ENCODE measurements around the gene NR6A1.

NR6A1 gene

DNA sequence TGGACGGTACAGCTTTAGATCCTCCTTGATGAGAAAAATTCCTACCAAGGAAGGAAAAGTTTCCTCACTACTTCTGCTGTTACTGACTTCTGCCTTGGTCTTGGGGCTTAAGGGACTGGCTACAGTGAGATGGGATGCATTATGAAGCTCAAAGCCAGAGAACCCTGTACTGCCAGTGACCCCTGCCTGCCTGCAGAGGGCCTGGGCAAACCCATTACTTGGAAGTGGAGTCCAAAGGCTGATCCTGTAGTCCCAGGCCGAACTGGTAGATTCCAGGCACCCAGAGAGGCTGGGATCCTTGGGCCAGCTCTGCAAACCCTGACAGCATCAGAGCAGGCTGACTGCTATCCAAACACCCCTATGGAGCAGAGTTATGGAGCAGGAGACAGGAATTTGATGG lies 238.2 kb downstream of the NR6A1 start:
- Histone ChIP-seq H3K4me3 (ENCODE audit: low read depth, low read length) (no peak overlapping the region), H3K4me1 (ENCODE audit: control insufficient read depth, insufficient read depth, low read length) (no peaks in the 10 kb centered on the region), H3K9me3 (ENCODE audit: control insufficient read depth, insufficient read depth, low read length) (no peaks in the 10 kb centered on the region), H3K27me3 (ENCODE audit: control insufficient read depth, insufficient read depth, low read length) (no peaks in the 10 kb centered on the region), H3K36me3 (ENCODE audit: control insufficient read depth, insufficient read depth, low read length) (peaks cover 13% of the 10 kb centered on the region), H3K9ac (ENCODE audit: low read depth, low read length) (no peak overlapping the region)

DNA sequence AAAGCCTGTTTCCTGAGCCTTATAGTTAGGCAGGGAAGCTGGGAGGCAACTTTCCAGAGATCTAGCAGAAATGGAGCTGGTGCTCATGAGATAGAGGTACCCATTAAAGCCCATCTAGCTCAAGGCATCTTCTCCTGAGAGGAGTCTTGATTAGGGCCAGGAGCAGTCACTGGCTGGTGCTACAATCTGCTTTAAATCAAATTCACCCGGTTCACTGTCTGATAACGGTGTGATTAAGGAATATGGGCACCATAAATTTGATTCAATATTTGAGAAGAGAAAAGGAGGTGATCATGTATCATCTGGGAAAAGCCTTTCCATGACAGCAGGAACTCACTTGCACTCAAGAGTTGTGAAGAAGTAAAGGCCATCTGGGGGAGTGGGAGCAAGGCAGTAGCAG lies 240.0 kb downstream of the NR6A1 start:
- Histone ChIP-seq H3K4me3 (ENCODE audit: low read depth, low read length) (no peak overlapping the region), H3K27me3 (ENCODE audit: control insufficient read depth, insufficient read depth, low read length) (no peaks in the 10 kb centered on the region), H3K36me3 (ENCODE audit: control insufficient read depth, insufficient read depth, low read length) (peaks cover 16% of the 10 kb centered on the region), H3K4me1 (ENCODE audit: control insufficient read depth, insufficient read depth, low read length) (no peaks in the 10 kb centered on the region), H3K9me3 (ENCODE audit: control insufficient read depth, insufficient read depth, low read length) (no peaks in the 10 kb centered on the region), H3K9ac (ENCODE audit: low read depth, low read length) (no peak overlapping the region)

DNA sequence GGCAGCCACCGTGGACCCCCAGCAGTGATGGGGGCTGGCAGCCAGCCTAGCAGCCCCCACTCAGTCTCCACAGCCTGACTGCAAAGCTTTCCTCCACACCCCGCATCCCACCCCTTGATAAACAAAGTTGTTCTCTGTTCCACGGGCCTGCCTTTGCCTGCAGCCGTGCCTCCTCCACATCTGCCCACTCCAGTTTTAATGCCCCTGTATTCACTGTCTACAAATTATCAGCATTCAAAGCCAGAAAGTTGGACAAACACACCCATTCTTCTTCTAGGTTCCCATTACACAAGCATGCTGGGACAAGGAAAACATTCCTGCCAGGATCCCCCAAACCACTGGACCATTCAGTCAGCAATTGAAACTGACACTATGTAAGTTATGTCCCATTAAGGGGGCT lies 240.9 kb downstream of the NR6A1 start:
- H3K9me3 ChIP-seq (ENCODE audit: control insufficient read depth, insufficient read depth, low read length) = no peaks in the 10 kb centered on the region
- no peak overlapping the region for H3K4me3 ChIP-seq (ENCODE audit: low read depth, low read length)
- H3K36me3 ChIP-seq (ENCODE audit: control insufficient read depth, insufficient read depth, low read length) = peaks cover 9% of the 10 kb centered on the region
- no peaks in the 10 kb centered on the region for H3K4me1 ChIP-seq (ENCODE audit: control insufficient read depth, insufficient read depth, low read length)
- H3K27me3 ChIP-seq (ENCODE audit: control insufficient read depth, insufficient read depth, low read length) = no peaks in the 10 kb centered on the region
- H3K9ac ChIP-seq (ENCODE audit: low read depth, low read length) = no peak overlapping the region

GRCh38 chr9:124527781-124528180 lies 243.3 kb downstream of the NR6A1 start:
- Histone ChIP-seq H3K27me3 (ENCODE audit: control insufficient read depth, insufficient read depth, low read length) (no peaks in the 10 kb centered on the region), H3K9me3 (ENCODE audit: control insufficient read depth, insufficient read depth, low read length) (no peaks in the 10 kb centered on the region), H3K36me3 (ENCODE audit: control insufficient read depth, insufficient read depth, low read length) (peaks cover 7% of the 10 kb centered on the region), H3K4me3 (ENCODE audit: low read depth, low read length) (no peak overlapping the region), H3K9ac (ENCODE audit: low read depth, low read length) (no peak overlapping the region), H3K4me1 (ENCODE audit: control insufficient read depth, insufficient read depth, low read length) (no peaks in the 10 kb centered on the region)

DNA sequence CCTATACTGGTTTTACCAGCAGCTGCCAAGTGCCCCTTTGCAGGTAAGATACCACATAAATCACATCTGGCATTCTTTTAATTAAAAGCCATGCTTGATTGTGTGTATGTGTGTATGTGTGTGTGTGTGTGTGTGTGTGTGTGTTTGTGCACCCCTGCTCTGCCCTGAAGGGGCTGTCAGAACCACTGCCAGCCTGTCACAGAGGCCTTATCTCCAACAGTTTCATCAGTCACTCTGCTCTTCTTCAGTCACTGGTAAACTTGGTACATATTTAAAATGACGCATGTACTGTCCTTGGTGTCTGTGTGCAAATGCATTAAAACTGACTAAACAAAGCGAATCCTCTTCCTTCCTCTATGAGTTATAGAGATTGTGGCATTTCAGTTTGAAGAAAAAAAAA lies 244.9 kb downstream of the NR6A1 start:
- Histone ChIP-seq H3K4me1 (ENCODE audit: control insufficient read depth, insufficient read depth, low read length) (no peaks in the 10 kb centered on the region), H3K9ac (ENCODE audit: low read depth, low read length) (no peak overlapping the region), H3K36me3 (ENCODE audit: control insufficient read depth, insufficient read depth, low read length) (peaks cover 6% of the 10 kb centered on the region)

GRCh38 chr9:124522121-124523098 lies 248.7 kb downstream of the NR6A1 start:
- Histone ChIP-seq H3K9ac (ENCODE audit: low read depth, low read length) (no peak overlapping the region), H3K4me1 (ENCODE audit: control insufficient read depth, insufficient read depth, low read length) (no peaks in the 10 kb centered on the region), H3K9me3 (ENCODE audit: control insufficient read depth, insufficient read depth, low read length) (no peaks in the 10 kb centered on the region), H3K4me3 (ENCODE audit: low read depth, low read length) (no peak overlapping the region), H3K36me3 (ENCODE audit: control insufficient read depth, insufficient read depth, low read length) (peaks cover 6% of the 10 kb centered on the region), H3K27me3 (ENCODE audit: control insufficient read depth, insufficient read depth, low read length) (no peaks in the 10 kb centered on the region)

More for the DNA sequence above, 244.9 kb downstream of the NR6A1 start:
- no peaks in the 10 kb centered on the region for H3K27me3 ChIP-seq (ENCODE audit: control insufficient read depth, insufficient read depth, low read length)
- H3K4me3 ChIP-seq (ENCODE audit: low read depth, low read length) = no peak overlapping the region
- H3K9me3 ChIP-seq (ENCODE audit: control insufficient read depth, insufficient read depth, low read length) = no peaks in the 10 kb centered on the region

- H3K27me3 ChIP-seq (ENCODE audit: control insufficient read depth, insufficient read depth, low read length) = no peaks in the 10 kb centered on the region
- H3K9ac ChIP-seq (ENCODE audit: low read depth, low read length) = no peak overlapping the region
- H3K4me3 ChIP-seq (ENCODE audit: low read depth, low read length) = no peak overlapping the region
- peaks cover 3% of the 10 kb centered on the region for H3K36me3 ChIP-seq (ENCODE audit: control insufficient read depth, insufficient read depth, low read length)
- no peaks in the 10 kb centered on the region for H3K9me3 ChIP-seq (ENCODE audit: control insufficient read depth, insufficient read depth, low read length)
- no peaks in the 10 kb centered on the region for H3K4me1 ChIP-seq (ENCODE audit: control insufficient read depth, insufficient read depth, low read length)
Observed at GRCh38 chr9:124521142-124521541, 250.0 kb downstream of the NR6A1 start.

DNA sequence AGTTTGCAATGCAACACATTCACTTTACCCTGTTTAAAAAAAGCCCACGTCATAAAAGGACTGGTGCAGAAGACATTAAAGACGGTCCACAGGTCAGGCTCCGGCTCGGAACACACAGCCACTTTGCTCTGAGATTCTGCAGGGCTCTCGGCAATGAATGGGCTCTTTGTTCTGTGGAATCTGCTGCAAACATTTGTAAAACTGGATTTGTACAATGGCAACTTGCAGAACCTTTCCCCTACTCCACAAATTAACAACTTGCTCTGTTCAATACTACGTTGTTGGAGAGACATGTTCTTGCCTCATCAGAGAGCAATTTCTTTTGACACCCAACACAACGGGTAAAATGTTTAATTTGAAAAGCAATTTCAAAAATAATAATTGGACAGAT lies 250.9 kb downstream of the NR6A1 start:
- Histone ChIP-seq H3K9ac (ENCODE audit: low read depth, low read length) (no peak overlapping the region), H3K9me3 (ENCODE audit: control insufficient read depth, insufficient read depth, low read length) (no peaks in the 10 kb centered on the region), H3K27me3 (ENCODE audit: control insufficient read depth, insufficient read depth, low read length) (no peaks in the 10 kb centered on the region), H3K36me3 (ENCODE audit: control insufficient read depth, insufficient read depth, low read length) (peaks cover 3% of the 10 kb centered on the region), H3K4me1 (ENCODE audit: control insufficient read depth, insufficient read depth, low read length) (no peaks in the 10 kb centered on the region), H3K4me3 (ENCODE audit: low read depth, low read length) (no peak overlapping the region)

DNA sequence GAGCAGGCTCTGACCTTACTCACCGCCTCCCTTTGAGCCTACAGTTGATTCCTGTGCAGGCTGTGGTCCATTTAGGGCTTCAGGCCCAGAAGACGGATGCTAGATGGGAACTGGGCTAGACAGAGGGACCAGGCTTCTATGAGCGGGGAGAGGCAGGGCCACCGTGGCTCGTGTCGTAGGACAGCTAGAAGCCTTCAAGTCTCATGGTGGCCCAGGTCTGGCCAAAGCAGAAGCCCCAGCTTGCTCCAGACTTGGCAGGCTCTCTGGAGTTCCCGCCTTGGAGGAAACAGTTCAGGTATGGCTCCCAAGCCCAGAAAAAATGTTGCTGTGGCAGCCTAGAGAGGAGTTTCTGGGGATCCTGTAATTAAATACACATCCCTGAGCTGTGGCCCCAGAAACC lies 253.0 kb downstream of the NR6A1 start:
- H3K9ac ChIP-seq (ENCODE audit: low read depth, low read length) = no peak overlapping the region
- peaks cover 3% of the 10 kb centered on the region for H3K36me3 ChIP-seq (ENCODE audit: control insufficient read depth, insufficient read depth, low read length)
- no peaks in the 10 kb centered on the region for H3K4me1 ChIP-seq (ENCODE audit: control insufficient read depth, insufficient read depth, low read length)
- H3K4me3 ChIP-seq (ENCODE audit: low read depth, low read length) = no peak overlapping the region
- H3K9me3 ChIP-seq (ENCODE audit: control insufficient read depth, insufficient read depth, low read length) = no peaks in the 10 kb centered on the region
- H3K27me3 ChIP-seq (ENCODE audit: control insufficient read depth, insufficient read depth, low read length) = no peaks in the 10 kb centered on the region

- H3K4me1 ChIP-seq (ENCODE audit: control insufficient read depth, insufficient read depth, low read length) = no peaks in the 10 kb centered on the region
- no peak overlapping the region for H3K4me3 ChIP-seq (ENCODE audit: low read depth, low read length)
- H3K27me3 ChIP-seq (ENCODE audit: control insufficient read depth, insufficient read depth, low read length) = no peaks in the 10 kb centered on the region
- no peak overlapping the region for H3K9ac ChIP-seq (ENCODE audit: low read depth, low read length)
- H3K36me3 ChIP-seq (ENCODE audit: control insufficient read depth, insufficient read depth, low read length) = peaks cover 3% of the 10 kb centered on the region
- H3K9me3 ChIP-seq (ENCODE audit: control insufficient read depth, insufficient read depth, low read length) = no peaks in the 10 kb centered on the region
Observed at GRCh38 chr9:124517600-124517999, 253.5 kb downstream of the NR6A1 start.

GRCh38 chr9:124514874-124515273 lies 256.2 kb downstream of the NR6A1 start:
- H3K9ac ChIP-seq (ENCODE audit: low read depth, low read length) = no peak overlapping the region
- H3K27me3 ChIP-seq (ENCODE audit: control insufficient read depth, insufficient read depth, low read length) = no peaks in the 10 kb centered on the region
- H3K4me3 ChIP-seq (ENCODE audit: low read depth, low read length) = no peak overlapping the region
- no peaks in the 10 kb centered on the region for H3K36me3 ChIP-seq (ENCODE audit: control insufficient read depth, insufficient read depth, low read length)
- H3K9me3 ChIP-seq (ENCODE audit: control insufficient read depth, insufficient read depth, low read length) = no peaks in the 10 kb centered on the region
- peaks cover 3% of the 10 kb centered on the region for H3K4me1 ChIP-seq (ENCODE audit: control insufficient read depth, insufficient read depth, low read length)

DNA sequence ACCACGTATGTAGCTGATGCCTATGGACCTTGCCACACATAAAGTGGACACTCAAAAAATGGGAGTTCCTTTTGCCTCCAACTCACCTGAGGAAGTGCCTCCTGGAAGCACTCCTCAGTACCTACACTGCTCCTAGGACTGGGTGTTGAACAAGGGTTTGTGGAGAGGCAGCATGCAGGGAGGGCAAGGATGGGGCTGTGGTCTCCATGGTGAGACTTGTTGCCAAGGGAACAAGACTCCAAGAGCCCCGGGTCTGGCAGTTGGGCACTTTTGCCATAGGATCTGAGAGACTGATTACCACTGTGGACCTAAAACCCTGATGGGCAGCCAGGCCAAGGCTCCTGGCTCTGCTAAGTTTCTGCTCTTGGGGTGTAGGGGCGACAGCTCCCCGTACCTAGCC lies 257.0 kb downstream of the NR6A1 start:
- H3K4me3 ChIP-seq (ENCODE audit: low read depth, low read length) = no peak overlapping the region
- peaks cover 3% of the 10 kb centered on the region for H3K4me1 ChIP-seq (ENCODE audit: control insufficient read depth, insufficient read depth, low read length)
- no peaks in the 10 kb centered on the region for H3K27me3 ChIP-seq (ENCODE audit: control insufficient read depth, insufficient read depth, low read length)
- H3K36me3 ChIP-seq (ENCODE audit: control insufficient read depth, insufficient read depth, low read length) = no peaks in the 10 kb centered on the region
- H3K9ac ChIP-seq (ENCODE audit: low read depth, low read length) = no peak overlapping the region
- no peaks in the 10 kb centered on the region for H3K9me3 ChIP-seq (ENCODE audit: control insufficient read depth, insufficient read depth, low read length)

All from iPS-15b (cell line).